Measurements from ENCODE around the gene BTNL9. TPM values are rescaled to one million over a fixed set of nuclear protein-coding genes. Genes with fewer than 3 reads are reported as not detected.
"Not testable (repeated sequence)": the region's sequence is repeated elsewhere in the genome, so short reads cannot be mapped to it uniquely, and the experiment has no call there.

Gene BTNL9
- total and polyA plus RNA-seq, 9 of the 15 experiments (the other 6 are each of a cell fraction or from before 2014, with no cell fraction given), result 3.7 to 86.7 (median 29.4) TPM

GRCh38 chr5:181010018-181010417 is 30.0 kb upstream of the BTNL9 start:
- H3K36me3 ChIP-seq (ENCODE audit: control insufficient read depth, insufficient read depth, low read length); FAIRE-seq; H3K27ac ChIP-seq (ENCODE audit: extremely low read depth, low read depth, low read length); H3K9me1 ChIP-seq (ENCODE audit: control insufficient read depth, insufficient read depth, low read length); H3K4me2 ChIP-seq (ENCODE audit: insufficient read depth, low read length); DNase-seq (ENCODE audit: extremely low read depth in 1 of 4, low spot score in 3 of 4); H3K4me3 ChIP-seq; in situ Hi-C loops (cut with MboI); H3K27me3 ChIP-seq (ENCODE audit: control insufficient read depth in 2 of 2, insufficient read depth in 2 of 2, low read length in 2 of 2); H3K79me2 ChIP-seq (ENCODE audit: control insufficient read depth, insufficient read depth, low read length); H2AFZ ChIP-seq (ENCODE audit: low read depth, low read length); H3K9ac ChIP-seq (ENCODE audit: insufficient read depth in 1 of 2, low read depth in 2 of 2, low read length in 2 of 2); BruUV-seq (replicated peaks); H3K9me3 ChIP-seq (replicated peaks; ENCODE audit: control insufficient read depth, insufficient read depth, low read depth, low read length); H3K4me1 ChIP-seq (replicated peaks in 1 of 2; ENCODE audit: control insufficient read depth in 2 of 2, insufficient read depth in 2 of 2, low read length in 2 of 2); H4K20me1 ChIP-seq (replicated peaks; ENCODE audit: control insufficient read depth, insufficient read depth, low read length); CTCF ChIA-PET (ENCODE audit: low intra/inter-chr PET ratio); ATAC-seq; intact Hi-C loops (cut with micrococcal nuclease): not testable (repeated sequence)
- 56% methylated on average over 4 of the region's 4 CpGs for WGBS (ENCODE audit: insufficient coverage, low coverage, missing lambda C conversion rate)
- POLR2A ChIA-PET, result interaction anchor here (0.6 to 1.3 kb wide), 2 partner anchors 9 to 72 kb away, joined by 3 to 4 read pairs; no protein-coding TSS in a partner anchor
- TF ChIP-seq ZNF507 (tag; conservative IDR thresholded peaks at IDR 0.05), result peak; percentile 56

- TF ChIP-seq BCOR (IDR thresholded peaks at IDR 0.05), result 0 out of 2 replicates have a peak, but pooled peaks have one; percentile 28
- peak; percentile 64 for TF ChIP-seq ZNF146 (CRISPR knock-in tag; IDR thresholded peaks at IDR 0.05; ENCODE audit: unreplicated experiment)
- H3K9me3 ChIP-seq (replicated peaks; ENCODE audit: control insufficient read depth, insufficient read depth, low read depth, low read length); FAIRE-seq; H3K4me3 ChIP-seq; H3K36me3 ChIP-seq (ENCODE audit: control insufficient read depth, insufficient read depth, low read length); BruUV-seq (replicated peaks); POLR2A ChIA-PET; H3K27me3 ChIP-seq (ENCODE audit: control insufficient read depth in 2 of 2, insufficient read depth in 2 of 2, low read length in 2 of 2); H3K4me1 ChIP-seq (replicated peaks in 1 of 2; ENCODE audit: control insufficient read depth in 2 of 2, insufficient read depth in 2 of 2, low read length in 2 of 2); H3K9me1 ChIP-seq (ENCODE audit: control insufficient read depth, insufficient read depth, low read length); H3K9ac ChIP-seq (ENCODE audit: insufficient read depth in 1 of 2, low read depth in 2 of 2, low read length in 2 of 2); CTCF ChIA-PET (ENCODE audit: low intra/inter-chr PET ratio); H3K79me2 ChIP-seq (ENCODE audit: control insufficient read depth, insufficient read depth, low read length); intact Hi-C loops (cut with micrococcal nuclease); ATAC-seq; H3K27ac ChIP-seq (ENCODE audit: extremely low read depth, low read depth, low read length); DNase-seq (ENCODE audit: extremely low read depth in 1 of 4, low spot score in 3 of 4); H4K20me1 ChIP-seq (replicated peaks; ENCODE audit: control insufficient read depth, insufficient read depth, low read length); H3K4me2 ChIP-seq (ENCODE audit: insufficient read depth, low read length); H2AFZ ChIP-seq (ENCODE audit: low read depth, low read length); in situ Hi-C loops (cut with MboI): not testable (repeated sequence)
Observed at GRCh38 chr5:181014654-181015053, 25.4 kb upstream of the BTNL9 start.
